Ecto neural progenitor cell (in vitro differentiated cells): ENCODE results near the gene HOXA4.

ENCODE experiments used
- DNase-seq: peaks from one replicate; pipeline ENCODE4 v3.0.0-alpha.2; 2018; ENCODE audit warnings: low spot score

The HOXA4 gene

DNA sequence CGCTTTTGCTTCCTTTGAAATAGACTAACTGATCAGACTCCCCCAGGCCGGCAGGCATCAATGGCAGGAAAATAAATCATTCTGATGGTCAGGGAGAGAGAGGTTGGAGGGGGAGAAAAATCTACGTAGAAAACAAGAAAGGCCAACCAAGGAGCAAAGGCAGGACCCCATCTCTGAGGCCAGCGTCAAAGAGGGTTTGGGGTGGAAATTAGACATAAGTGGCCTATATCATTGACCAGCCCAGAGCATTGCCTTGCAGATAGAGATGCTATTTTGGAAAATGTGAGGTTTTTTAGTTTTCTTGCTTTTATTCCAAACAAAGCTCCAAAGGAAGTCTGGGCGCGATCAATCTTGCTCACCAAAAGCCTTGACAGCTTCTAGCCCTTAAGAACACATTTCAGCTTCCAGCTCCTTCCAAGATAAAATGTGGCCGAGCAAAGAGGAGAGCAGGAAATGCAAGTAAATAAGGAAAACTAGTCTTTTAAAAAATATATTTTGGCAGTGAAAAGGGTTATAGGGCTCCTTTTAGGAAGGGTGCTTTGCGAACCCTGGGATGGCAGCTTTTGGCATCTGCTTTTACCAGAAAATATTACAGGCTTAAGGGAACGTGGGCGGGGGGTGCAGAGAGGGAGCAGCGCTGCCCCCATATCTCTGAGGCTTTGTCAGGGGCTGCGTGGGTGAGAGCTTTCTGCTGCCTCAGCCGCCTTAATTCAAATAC is 26.1 kb downstream of the HOXA4 start:
- no peak for DNase-seq

DNA sequence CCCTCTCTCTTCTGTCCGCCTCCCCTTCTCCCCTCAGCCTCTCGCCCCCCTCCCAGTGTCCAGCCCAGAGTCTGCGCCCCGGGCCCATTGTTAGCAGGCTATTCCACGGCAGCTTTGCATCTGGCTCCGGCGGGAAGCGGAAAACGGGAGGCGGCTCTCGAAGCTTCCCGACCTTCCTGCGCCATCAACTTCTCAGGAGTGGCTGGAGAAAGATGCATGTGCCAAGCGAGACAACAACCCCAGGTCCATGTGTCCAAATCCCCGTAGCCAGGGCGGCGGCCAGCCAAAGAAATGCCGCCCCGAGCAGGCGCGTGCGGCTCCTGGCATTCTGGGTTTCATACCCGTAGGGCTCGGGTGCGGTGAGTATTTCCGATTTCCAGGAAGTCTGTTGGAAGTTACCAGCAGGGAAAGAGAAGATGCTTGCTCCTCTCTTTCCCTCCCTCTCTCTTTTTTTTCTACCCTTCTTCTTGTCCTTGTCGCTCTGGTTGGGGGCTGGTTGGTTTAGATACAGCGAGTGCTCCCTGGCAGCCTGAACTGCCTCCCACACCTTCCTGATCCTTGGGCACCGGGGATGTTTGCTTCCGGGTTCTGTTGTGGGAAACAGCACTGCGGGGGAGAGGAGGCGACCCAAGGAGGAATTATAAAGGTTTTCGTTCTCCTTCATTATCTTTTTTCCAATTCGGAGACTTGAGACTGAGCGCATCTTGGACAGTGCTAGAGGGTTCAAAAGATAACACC is 26.9 kb downstream of the HOXA4 start:
- DNase-seq: no peak

DNA sequence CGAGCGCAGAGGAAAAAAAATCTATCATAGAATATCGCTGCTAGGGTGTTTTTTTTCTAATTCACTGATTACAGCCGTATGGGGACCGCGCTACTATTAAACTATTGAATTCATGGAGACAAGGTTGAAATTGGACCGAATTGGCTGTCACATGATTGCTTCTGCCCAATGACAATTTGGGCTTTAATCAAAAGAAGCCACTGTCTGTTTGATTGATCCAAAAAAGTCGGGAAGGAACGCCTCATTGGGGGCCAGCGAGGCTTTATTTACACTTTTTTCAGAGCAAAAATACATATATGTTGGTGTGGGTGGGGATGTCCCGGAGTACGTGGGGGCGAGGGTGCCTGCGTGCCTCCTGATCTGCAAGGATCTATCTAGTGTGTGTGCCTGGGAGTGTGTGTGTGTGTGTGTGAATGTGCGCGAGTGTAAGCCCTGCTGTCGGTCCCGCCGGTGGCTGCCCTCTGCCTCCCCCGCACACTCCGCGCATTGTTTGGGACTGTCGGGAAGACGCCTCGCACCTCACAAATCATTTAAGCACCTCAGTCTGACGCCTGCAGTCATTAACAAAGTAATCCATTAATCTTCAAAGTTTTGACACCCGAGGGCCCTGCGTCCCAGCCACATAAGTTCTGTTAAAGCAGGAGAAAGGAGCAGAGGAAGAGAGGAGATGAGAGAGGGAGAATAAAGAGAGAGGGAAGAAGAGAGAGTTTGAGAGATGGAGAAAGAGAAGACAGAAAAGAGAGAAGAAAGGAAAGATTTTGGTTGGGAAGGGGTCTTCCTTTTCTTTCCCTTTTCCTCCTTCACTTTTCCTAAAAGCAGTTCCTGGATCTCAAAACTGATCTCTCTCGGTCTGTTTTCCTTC is 27.7 kb downstream of the HOXA4 start, which contains the start of gene HOXA2:
Gene HOXA2, minus strand, starts transcription at position 103 of the 862 bp plus-strand sequence. CDS start 183 bp downstream, outside the sequence.
- DNase-seq: no peak

DNA sequence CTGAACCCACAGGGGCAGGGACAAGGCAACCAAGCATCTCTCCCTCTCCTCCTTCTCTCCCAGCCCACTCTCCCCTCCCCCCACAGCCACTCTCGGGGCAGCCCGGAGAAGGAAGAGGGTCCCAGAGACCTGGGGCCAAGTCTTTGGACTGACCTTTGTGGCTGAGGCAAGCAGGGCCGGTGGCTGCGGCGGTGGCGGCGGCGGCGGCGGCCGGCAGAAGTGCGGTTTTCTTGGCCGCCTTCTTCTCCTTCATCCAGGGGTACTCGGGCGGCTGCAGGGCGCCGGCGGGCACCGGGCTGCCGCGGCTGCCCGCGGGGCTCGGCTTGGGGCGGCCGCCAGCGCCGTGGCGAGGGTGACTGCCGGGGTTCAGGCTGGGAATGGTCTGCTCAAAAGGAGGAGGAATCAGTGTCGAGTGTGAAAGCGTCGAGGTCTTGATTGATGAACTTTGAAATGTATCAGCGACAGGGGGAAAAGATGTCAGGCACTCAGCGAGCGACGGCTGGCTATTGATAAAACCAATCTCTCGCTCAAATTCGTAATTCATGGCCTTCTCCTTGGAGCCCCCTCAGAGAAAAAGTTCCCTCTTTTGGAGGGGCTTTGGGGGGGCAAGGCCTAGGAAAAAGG is 28.5 kb downstream of the HOXA4 start:
- peak; percentile 61 for DNase-seq

- DNase-seq: peak; percentile 58
Measured at GRCh38 chr7:27101171-27101956, 29.2 kb downstream of the HOXA4 start.

DNA sequence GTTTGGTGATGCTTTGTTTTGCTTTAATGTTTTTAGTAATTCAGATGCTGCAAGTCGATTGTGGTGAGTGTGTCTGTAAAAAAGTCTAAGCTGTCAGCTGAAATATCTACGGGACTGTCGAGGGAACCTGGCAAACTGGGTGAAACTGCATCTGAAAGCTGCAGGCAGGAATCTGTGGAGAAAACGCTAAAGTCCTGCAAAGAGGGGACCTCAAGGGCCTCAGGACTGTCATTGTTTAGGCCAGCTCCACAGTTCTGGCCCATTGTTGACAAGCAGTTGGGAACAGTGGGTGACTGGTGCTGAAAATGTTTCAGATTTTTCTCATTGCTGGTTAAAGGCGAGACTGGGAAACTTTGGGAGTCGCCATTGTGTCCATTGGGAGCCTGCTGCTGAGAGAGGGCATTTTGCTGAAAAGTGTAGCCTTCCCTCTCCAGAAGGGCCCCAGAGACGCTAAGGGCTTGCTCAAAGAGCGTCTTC is 29.8 kb downstream of the HOXA4 start:
- peak; percentile 54 for DNase-seq

- no peak for DNase-seq
Measured at GRCh38 chr7:27099453-27100370, 30.8 kb downstream of the HOXA4 start.

DNA sequence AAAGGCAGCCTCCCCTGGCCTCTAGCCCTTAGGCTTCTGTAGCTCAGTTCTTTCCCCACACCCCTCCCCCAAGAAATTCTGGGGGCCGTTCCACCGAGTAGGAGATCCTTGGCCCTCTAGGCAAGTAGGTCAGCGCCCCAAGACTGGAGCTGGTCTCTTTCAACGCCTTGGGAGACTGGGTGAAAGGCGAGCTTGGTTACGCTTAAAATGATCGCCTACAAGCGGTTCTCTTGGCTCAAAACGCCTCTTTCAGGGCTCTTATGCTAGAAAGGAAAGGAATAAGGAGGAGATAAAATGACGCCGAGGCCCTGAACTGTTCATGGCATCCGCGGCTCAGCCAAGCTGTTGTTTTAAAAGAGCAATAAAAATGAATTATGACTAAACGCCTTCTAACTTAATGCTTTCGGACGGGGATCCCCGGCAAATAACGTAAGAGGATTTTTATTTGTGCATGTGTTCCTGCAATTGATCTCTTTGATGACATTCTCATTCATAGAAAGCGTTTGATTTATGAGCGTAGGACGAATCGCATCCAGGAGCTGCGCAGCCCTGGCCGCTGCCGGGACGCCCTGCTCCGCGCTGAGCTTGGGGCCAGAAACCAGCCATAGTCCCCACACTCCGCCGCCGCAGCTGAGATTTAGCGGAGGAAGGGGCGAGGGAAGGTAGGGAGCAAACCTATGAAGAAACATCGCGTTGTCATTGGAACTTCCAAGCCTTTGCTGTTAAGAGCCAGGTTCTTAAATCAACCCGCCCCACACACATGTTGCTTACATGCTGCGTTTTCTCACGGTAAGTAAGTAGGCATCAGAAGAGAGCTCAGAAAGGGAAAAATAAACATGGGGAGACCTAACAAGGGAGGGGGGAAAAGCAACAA is 31.7 kb downstream of the HOXA4 start:
- no peak for DNase-seq

GRCh38 chr7:27097686-27098577 is 32.6 kb downstream of the HOXA4 start:
- DNase-seq: peak; percentile 68

DNA sequence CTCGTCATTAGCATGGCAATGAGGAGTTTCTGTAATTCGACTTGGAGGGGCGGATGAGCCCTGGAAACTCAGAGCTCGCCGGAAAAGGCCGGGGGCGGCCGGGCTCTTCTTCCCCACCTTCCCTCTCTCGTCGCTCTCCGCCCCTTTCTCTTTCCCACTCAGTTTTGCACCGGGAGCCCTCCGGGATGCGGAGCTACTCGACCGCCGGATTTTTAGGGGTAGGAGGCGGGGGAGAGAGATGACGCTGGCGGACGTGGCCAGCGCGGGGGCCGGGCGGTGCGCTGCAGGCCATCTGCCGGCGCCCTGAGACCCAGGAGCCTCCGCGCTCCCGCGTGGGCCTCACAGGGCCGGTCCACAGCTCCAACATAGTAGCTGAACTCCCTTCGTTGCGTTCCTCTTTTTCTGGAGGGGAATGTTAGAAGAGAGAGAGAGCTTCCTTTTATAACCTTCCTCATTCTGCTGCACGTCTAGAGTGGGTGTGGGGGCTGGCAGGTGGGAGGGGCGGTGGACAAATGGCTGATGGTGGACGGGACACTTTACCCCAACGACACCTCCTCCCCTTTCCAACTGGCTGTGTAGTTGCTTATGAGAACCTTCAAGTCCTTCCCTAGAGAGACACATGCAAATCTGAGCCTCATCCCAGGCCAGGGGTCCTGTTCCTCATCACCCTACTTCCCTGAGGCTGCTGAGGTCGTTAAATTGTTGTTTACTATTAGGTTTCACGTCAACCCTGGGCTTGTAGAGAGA is 33.6 kb downstream of the HOXA4 start:
- no peak for DNase-seq

DNA sequence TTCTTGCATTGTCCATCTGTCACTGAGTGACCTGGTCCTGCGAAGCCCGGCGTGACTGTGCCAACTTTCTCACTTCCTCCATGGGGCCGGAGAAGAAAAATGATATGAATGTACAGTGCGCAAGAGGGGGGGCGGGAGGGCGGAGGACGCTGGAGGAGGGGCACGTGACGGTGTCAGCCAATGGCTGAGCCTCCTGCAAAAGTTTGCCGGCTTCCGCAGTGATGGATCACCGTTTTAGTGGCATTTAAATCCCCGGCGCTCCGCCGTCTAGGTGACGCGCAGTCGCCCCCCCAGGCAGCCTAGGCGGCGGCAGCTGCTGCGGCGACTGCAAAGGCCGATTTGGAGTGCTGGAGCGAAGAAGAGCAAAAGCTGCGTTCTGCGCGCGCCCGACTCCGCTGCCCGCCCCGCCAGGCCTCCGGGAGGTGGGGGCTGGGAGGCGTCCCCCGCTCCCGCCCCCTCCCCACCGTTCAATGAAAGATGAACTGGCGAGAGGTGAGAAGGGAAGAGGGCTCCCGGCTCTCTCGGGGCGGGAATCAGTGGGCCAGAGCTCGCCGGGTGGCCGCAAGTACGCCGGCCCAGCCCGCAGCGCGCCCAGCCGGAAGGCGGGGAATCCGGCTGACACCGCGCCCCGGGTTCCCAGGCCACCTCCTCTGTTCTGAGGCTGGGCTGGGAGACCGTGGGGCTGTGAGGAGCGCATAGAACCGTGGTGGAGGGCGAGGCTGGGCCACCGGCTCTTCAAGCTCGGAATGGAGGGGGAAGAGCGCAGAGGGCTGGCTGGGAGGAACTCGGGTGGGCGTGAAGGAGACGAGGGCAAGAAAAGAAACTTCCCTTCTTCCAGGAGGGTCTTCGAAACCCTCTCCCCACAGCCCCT is 34.4 kb downstream of the HOXA4 start, which contains the start of gene HOXA1:
Gene HOXA1, minus strand, starts transcription at position 104 of the 871 bp plus-strand sequence. Its CDS starts 88 bp downstream, at position 16.
- peak; percentile 79 for DNase-seq

- no peak for DNase-seq
Measured at GRCh38 chr7:27095050-27095896, 35.3 kb downstream of the HOXA4 start.

- DNase-seq: no peak
Measured at GRCh38 chr7:27094304-27095049, 36.1 kb downstream of the HOXA4 start.

GRCh38 chr7:27093184-27093895 is 37.2 kb downstream of the HOXA4 start:
- DNase-seq: no peak
